ENCODE measurements around the gene SLC16A9. TPM values are rescaled to one million over a fixed set of nuclear protein-coding genes. Genes with fewer than 3 reads are reported as not detected.
"Not testable (repeated sequence)": the region's sequence is repeated elsewhere in the genome, so short reads cannot be mapped to it uniquely, and the experiment has no call there.

SLC16A9 gene
- total and polyA plus RNA-seq, 2 donors (not counting 3 experiments of a cell fraction or from before 2014, with no cell fraction given) = 0.35 TPM; not detected in 1

DNA sequence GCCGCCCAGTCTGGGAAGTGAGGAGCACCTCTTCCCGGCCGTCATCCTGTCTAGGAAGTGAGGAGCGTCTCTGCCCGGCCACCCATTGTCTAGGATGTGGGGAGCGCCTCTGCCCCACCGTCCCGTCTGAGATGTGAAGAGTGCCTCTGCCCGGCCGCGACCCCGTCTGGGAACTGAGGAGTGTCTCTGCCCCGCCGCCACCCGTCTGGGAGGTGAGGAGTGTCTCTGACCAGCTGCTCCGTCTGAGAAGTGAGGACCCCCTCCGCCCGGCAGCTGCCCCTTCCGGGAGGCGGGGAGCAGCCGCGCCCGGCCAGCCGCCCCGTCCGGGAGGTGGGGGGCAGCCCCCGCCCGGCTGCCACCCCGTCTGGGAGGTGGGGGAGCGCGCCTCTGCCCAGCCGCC, 34.5 kb upstream of the SLC16A9 start:
- DNase-seq (ENCODE audit: low read depth, low spot score); CTCF ChIA-PET; BruUV-seq (replicated peaks); intact Hi-C loops (cut with micrococcal nuclease); H3K4me2 ChIP-seq (ENCODE audit: insufficient read depth, low read length); H3K36me3 ChIP-seq (ENCODE audit: control insufficient read depth in 2 of 2, extremely low read depth in 1 of 2, insufficient read depth in 2 of 2, low read length in 2 of 2); H3K9ac ChIP-seq (replicated peaks; ENCODE audit: extremely low read depth, insufficient read depth, low read length); H3K27me3 ChIP-seq (ENCODE audit: control insufficient read depth in 2 of 2, insufficient read depth in 2 of 2, low read length in 2 of 2); H3K9me1 ChIP-seq (replicated peaks; ENCODE audit: control insufficient read depth, extremely low read depth, insufficient read depth, low read length); POLR2A ChIA-PET; H3K4me3 ChIP-seq (replicated peaks in 1 of 3; ENCODE audit: insufficient read depth in 1 of 3, low read depth in 1 of 3, low read length in 3 of 3); H3K27ac ChIP-seq (ENCODE audit: insufficient read depth, low read depth, low read length); FAIRE-seq; H3K4me1 ChIP-seq (ENCODE audit: control insufficient read depth, extremely low read depth, insufficient read depth, low read length); H2AFZ ChIP-seq (ENCODE audit: low read depth, low read length); H3K79me2 ChIP-seq (ENCODE audit: control insufficient read depth, insufficient read depth, low read length); H3K9me3 ChIP-seq (replicated peaks; ENCODE audit: control insufficient read depth, insufficient read depth, low read length); H4K20me1 ChIP-seq (replicated peaks; ENCODE audit: control insufficient read depth, extremely low read depth, insufficient read depth, low read length); dilution Hi-C loops (cut with MboI; ENCODE audit: extremely low pct_ligation_motif_present, low sequenced_read_pairs): not testable (repeated sequence)

- intact Hi-C loops (cut with micrococcal nuclease) (no loop called here), dilution Hi-C loops (cut with MboI; ENCODE audit: extremely low pct_ligation_motif_present, low sequenced_read_pairs) (no loop called here)
- Histone ChIP-seq H3K9ac (replicated peaks; ENCODE audit: extremely low read depth, insufficient read depth, low read length) (no peak overlapping the region), H3K9me1 (replicated peaks; ENCODE audit: control insufficient read depth, extremely low read depth, insufficient read depth, low read length) (no peaks in the 10 kb centered on the region), H2AFZ (ENCODE audit: low read depth, low read length) (no peak overlapping the region), H3K27ac (ENCODE audit: insufficient read depth, low read depth, low read length) (no peak overlapping the region), H3K9me3 (replicated peaks; ENCODE audit: control insufficient read depth, insufficient read depth, low read length) (no peaks in the 10 kb centered on the region), H3K27me3 (ENCODE audit: control insufficient read depth in 2 of 2, insufficient read depth in 2 of 2, low read length in 2 of 2) (no peaks in the 10 kb centered on the region), H3K4me1 (ENCODE audit: control insufficient read depth, extremely low read depth, insufficient read depth, low read length) (no peaks in the 10 kb centered on the region), H3K79me2 (ENCODE audit: control insufficient read depth, insufficient read depth, low read length) (no peaks in the 10 kb centered on the region), H4K20me1 (replicated peaks; ENCODE audit: control insufficient read depth, extremely low read depth, insufficient read depth, low read length) (no peaks in the 10 kb centered on the region), H3K4me2 (ENCODE audit: insufficient read depth, low read length) (no peak overlapping the region), H3K36me3 (ENCODE audit: control insufficient read depth in 2 of 2, extremely low read depth in 1 of 2, insufficient read depth in 2 of 2, low read length in 2 of 2) (no peaks in the 10 kb centered on the region), H3K4me3 (replicated peaks in 1 of 3; ENCODE audit: insufficient read depth in 1 of 3, low read depth in 1 of 3, low read length in 3 of 3) (no peak overlapping the region)
- FAIRE-seq (no peak), DNase-seq (ENCODE audit: low read depth, low spot score) (no peak)
- POLR2A ChIA-PET = no interaction called here
- TF ChIP-seq JUN (IDR thresholded peaks at IDR 0.05; ENCODE audit: borderline replicate concordance, insufficient read depth, insufficient read length, low read depth) (no peak), EZH2 (IDR thresholded peaks at IDR 0.05; ENCODE audit: borderline replicate concordance, low read depth, low read length, severe bottlenecking) (no peak), POLR2A (IDR thresholded peaks at IDR 0.05; ENCODE audit: low read depth, low read length) (no peak), MYC (IDR thresholded peaks at IDR 0.05; ENCODE audit: low read depth, low read length) (no peak), POLR2AphosphoS5 (IDR thresholded peaks at IDR 0.05; ENCODE audit: insufficient read depth, low read depth, low read length) (no peak), CTCF (IDR thresholded peaks at IDR 0.05; ENCODE audit: extremely low read depth in 1 of 2, insufficient read depth in 1 of 2, low read depth in 1 of 2, low read length in 2 of 2) (no peak), FOS (IDR thresholded peaks at IDR 0.05; ENCODE audit: borderline replicate concordance, insufficient read depth, low read length) (no peak), GATA2 (IDR thresholded peaks at IDR 0.05; ENCODE audit: insufficient read depth, insufficient read length, low read depth, low read length) (no peak)
- TF ChIP-seq, protein P1, sequence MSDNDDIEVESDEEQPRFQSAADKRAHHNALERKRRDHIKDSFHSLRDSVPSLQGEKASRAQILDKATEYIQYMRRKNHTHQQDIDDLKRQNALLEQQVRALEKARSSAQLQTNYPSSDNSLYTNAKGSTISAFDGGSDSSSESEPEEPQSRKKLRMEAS (IDR thresholded peaks at IDR 0.05; ENCODE audit: insufficient read depth, insufficient read length) = no peak
- no TSS peak for BruUV-seq (replicated peaks)
- CTCF ChIA-PET = no interaction called here
These were observed 31.9 kb upstream of the SLC16A9 start for GRCh38 chr10:59741583-59741982.

Measured in endothelial cell of umbilical vein (primary cell).